HG02571 (cell line): ENCODE data around the gene MGAT5B.
"Not testable (repeated sequence)": the region's sequence is repeated elsewhere in the genome, so short reads cannot be mapped to it uniquely, and the experiment has no call there.

Source experiments
- ATAC-seq: cut with Tn5 transposase; IDR thresholded peaks from one replicate; pipeline ENCODE4 v1.9.1; 2021; ENCODE audit warnings: mild to moderate bottlenecking, moderate library complexity; ENCODE audit not compliant: unreplicated experiment

Gene MGAT5B

DNA sequence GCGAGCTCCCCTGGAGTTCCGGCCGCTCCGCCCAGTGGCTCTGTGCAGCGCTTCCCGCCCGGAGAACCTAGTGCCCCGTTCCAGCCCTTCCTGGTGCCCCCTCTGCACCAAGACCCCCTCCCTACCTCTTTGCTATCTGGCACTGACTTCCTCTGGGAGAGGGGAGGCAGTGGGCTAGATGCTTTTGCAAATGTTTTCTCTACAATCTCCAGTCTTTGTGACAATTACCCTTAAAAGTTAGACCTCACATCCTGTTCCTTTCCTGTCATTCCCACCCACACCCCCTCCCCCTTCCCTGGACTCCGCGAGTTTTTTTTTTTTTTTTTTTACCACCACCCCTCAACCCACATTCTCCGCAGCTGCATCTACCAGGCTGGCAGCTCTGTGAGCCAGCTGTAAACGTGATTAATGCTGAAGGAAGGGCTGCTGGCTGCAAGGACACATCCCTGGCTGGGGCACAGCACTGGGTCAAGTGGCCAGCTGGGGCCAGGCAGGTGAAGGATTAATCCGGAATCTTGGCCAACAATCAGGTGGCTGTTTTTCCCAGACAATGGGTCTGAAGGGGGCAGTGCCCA is 101.5 kb downstream of the MGAT5B start:
- no peak for ATAC-seq

DNA sequence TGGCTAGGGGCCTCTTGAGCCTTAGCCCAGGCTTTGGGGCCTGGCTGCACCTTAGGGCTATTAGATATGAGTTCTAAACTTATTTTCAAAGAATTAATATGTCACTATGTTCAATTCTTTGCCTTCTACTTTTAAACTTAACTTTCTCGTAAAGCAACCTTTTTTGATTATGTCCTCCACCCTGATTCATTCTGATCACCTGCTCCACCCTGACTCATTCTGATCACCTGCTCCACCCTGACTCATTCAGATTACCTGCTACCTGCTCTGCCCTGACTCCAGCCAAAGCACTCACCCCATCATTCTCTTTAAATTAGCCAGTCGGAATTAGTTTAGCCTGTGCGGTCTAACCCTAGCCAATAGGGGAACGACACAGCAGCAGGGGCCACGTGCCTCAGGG is 102.0 kb downstream of the MGAT5B start:
- ATAC-seq = not testable (repeated sequence)

GRCh38 chr17:76972046-76972641 is 103.9 kb downstream of the MGAT5B start:
- ATAC-seq = no peak

- no peak for ATAC-seq
Observed at GRCh38 chr17:76973040-76973439, 104.8 kb downstream of the MGAT5B start.

DNA sequence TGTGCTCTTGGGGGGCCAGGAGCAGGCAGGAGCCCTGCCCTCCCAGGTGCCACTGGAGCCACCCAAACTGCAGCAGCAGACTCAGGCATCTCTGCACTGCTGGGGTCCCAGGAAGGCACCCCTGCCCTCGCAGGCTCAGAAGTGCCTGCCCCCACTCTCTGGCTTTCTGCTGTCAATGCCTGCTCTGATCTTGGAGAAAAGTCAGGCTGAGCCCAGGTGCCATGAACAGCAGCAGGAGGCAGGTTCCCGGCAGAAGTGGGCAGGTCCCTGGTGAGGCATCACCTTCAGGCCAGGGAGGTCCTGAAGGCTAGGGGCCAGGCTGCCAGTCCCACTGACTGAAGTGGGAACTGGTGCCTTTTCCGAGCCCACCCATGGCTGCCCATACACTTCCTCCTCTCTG is 106.5 kb downstream of the MGAT5B start:
- no peak for ATAC-seq

DNA sequence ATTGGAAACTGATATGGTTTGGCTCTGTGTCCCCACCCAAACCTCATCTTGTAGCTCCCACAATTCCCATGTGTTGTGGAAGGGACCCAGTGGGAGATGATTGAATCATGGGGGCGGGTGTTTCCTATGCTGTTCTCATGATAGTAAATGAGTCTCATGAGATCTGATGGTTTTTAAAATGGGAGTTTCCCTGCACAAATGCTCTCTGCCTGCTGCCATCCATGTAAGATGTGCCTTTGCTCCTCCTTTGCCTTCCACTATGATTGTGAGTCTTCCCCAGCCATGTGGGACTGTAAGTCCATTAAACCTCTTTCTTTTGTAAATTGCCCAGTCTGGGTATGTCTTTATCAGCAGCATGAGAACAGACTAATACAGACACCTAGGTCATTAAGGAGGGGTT is 109.8 kb downstream of the MGAT5B start:
- ATAC-seq = not testable (repeated sequence)

DNA sequence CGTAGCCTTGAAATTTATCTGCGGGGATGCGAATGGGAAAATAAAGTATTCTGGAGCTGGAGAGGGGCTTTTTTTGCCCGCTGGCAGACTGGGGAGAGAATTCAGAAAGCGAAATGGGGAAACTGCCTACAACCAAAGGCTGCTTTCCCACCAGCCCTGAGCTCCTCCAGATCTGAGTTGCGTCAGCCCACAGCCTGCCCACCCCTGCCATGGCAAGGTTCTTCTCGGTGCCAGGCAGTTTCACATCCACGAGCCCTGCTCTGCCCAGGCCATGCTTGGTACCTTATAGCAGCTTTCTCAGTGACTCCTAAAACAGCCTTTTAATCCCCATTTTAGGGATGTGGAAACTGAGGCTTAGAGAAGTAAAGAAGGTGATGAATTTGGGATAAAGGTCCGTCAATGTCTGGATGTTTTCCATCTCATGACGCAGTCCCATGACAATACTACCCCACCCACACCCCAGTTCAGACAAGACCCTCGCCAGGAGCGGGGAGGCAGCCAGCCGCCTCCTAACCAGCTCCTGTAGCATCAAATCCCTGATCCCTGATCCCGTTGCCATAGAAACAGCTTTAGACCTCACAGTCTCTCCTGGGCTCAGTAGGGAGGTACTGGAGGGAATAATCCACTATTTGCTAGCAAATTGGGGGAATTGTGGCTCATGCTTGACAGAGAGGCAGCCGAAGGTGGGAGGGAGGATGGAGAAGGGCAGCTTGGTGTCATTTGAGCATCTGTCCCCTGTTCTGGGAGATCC is 113.5 kb downstream of the MGAT5B start:
- no peak for ATAC-seq

GRCh38 chr17:76982408-76983074 is 114.3 kb downstream of the MGAT5B start:
- ATAC-seq = no peak

GRCh38 chr17:76983075-76983775 is 115.0 kb downstream of the MGAT5B start:
- no peak for ATAC-seq

GRCh38 chr17:76986365-76986764 is 118.2 kb downstream of the MGAT5B start:
- ATAC-seq = no peak

GRCh38 chr17:76987486-76988093 is 119.4 kb downstream of the MGAT5B start:
- no peak for ATAC-seq

- ATAC-seq = no peak
Observed at GRCh38 chr17:76988796-76989195, 120.6 kb downstream of the MGAT5B start.

GRCh38 chr17:76989519-76989918 is 121.3 kb downstream of the MGAT5B start:
- no peak for ATAC-seq

GRCh38 chr17:76992891-76993290 is 124.7 kb downstream of the MGAT5B start:
- ATAC-seq = no peak

- no peak for ATAC-seq
Observed at GRCh38 chr17:76993651-76994050, 125.4 kb downstream of the MGAT5B start.

- ATAC-seq = no peak
Observed at GRCh38 chr17:76994237-76994637, 126.0 kb downstream of the MGAT5B start.

DNA sequence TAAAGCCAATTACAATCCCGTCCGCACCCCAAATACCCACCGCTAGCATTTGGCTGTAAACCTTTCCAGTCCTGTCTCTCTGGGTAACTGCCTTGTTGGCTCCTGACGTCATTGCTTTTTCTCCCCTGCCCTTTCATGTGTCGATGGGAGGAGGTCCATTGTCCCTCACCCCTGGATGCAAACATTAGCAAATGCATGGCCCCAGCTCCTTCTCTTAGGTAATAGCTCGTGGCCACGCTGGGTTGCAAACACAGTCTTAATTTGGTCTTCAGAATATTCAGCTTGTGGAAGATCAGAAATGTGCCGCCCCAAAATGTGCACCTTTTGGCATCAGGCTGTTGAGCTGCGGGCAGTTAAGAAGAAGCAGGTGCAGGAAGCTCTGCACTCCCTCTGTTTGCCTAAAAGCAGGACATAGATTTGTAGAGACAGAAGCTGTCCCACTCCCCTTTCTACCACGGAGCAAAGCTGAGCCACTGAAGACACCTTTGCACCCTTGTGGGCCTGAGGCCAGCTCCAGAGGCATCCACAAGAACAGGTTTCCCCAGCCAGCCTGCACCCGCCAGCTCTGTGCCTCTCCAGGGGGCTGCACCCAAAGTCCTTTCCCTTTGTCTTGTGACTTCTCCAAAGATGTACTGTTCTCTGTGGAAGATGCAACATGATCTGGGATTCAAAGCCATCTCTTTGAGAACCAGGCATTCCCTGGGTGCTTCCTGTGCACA is 127.3 kb downstream of the MGAT5B start:
- no peak for ATAC-seq

GRCh38 chr17:76996741-76997694 is 128.8 kb downstream of the MGAT5B start:
- no peak for ATAC-seq

DNA sequence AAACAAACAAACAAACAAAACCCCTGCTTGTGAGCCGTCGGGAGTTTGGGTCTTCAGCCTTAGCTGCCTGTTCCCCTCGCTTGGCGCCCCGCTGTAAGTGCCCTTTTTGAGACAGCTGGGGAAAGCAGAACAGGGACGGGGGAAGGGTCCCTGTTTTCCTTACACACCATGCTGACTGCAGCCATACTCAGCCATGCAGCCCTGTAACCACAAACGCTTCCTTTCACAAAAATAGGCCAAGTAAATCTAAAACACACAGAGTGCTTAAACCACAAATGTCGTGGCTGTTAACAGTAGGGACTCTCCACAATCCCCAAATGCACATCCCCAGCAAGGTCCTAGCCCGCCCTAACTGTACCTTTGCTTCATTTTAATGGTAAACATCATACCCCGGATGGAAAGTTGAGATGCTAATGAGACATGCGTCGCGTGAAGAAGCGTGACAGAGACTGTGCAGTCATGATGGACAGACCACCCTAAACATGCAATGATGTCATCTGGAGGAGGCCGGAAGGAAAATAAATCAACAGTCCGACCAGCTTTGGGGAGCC is 129.9 kb downstream of the MGAT5B start:
- no peak for ATAC-seq
